ENCODE data around the gene DST.

Gene DST

DNA sequence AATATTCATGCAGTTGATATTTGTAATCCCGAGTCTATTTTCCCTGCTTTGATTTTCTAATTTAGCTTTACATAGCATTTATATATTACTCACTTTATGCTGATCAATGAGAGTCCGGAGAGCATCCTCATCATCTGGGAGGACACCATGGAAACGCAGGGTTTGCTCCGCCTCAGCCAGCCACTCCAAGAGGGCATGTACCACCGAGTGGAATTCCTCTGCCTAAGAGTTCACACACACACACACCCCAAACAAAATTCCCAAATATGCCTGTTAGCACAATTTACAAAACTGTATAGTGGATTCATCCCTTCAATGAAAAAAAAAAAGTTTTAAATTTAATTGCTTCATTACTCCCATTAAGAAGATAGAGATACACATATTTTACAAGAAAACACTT, 160.7 kb downstream of the DST start:
- no peak for DNase-seq (ENCODE audit: low spot score in 2 of 2)
- Mint-ChIP-seq H3K4me3 (no peak overlapping the region), H3K27ac (no peak overlapping the region), H3K4me1 (no peaks in the 10 kb centered on the region), H3K9me3 (peaks cover 6% of the 10 kb centered on the region), H3K27me3 (no peaks in the 10 kb centered on the region), H3K36me3 (no peaks in the 10 kb centered on the region)
- no peak for ATAC-seq (ENCODE audit: low read depth)

DNA sequence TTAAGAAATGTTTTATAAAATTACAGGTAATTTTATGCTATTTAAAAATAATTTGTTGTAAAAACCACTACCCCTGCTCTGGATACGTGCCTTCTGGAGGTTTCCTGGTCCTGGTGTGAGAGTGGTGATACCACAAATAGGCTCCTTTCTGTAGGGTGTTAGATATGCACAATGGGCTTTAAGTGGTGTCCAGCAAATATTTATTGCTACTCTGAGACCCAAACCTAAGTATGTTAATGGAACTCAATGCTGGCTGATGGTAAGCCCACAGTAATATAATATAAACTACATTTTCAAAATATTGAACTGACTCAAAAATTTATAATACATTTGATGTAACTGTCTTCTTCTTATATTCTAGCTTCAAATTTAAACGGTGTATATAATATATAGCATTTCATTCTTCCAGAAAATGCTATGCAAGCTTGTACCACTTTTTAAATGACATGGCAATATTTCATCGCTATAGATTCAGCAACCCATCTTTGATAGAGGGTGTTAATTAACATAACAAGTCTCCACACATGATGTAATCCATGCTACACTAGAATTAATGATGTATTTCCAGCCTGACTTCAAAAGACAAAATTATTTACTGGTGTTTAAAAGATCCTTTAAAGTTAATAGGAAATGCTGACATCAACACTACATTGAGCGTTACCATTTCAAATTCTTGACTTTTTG, 161.9 kb downstream of the DST start:
- ATAC-seq (ENCODE audit: low read depth) = no peak
- H3K27me3 Mint-ChIP-seq = no peaks in the 10 kb centered on the region
- DNase-seq (ENCODE audit: low spot score in 2 of 2) = no peak
- H3K9me3 Mint-ChIP-seq = peaks cover 6% of the 10 kb centered on the region
- no peaks in the 10 kb centered on the region for H3K4me1 Mint-ChIP-seq
- H3K27ac Mint-ChIP-seq = no peak overlapping the region
- no peak overlapping the region for H3K4me3 Mint-ChIP-seq
- no peaks in the 10 kb centered on the region for H3K36me3 Mint-ChIP-seq

- DNase-seq (ENCODE audit: low spot score in 2 of 2) = no peak
- Mint-ChIP-seq H3K36me3 (no peaks in the 10 kb centered on the region), H3K27ac (no peak overlapping the region), H3K27me3 (no peaks in the 10 kb centered on the region), H3K4me3 (no peak overlapping the region), H3K4me1 (no peaks in the 10 kb centered on the region), H3K9me3 (peaks cover 6% of the 10 kb centered on the region)
- no peak for ATAC-seq (ENCODE audit: low read depth)
Measured at GRCh38 chr6:56480246-56480645, 162.4 kb downstream of the DST start.

- H3K9me3 Mint-ChIP-seq = peaks cover 6% of the 10 kb centered on the region
- H3K27me3 Mint-ChIP-seq = no peaks in the 10 kb centered on the region
- no peaks in the 10 kb centered on the region for H3K36me3 Mint-ChIP-seq
- ATAC-seq (ENCODE audit: low read depth) (no peak), DNase-seq (ENCODE audit: low spot score in 2 of 2) (no peak)
- no peak overlapping the region for H3K4me3 Mint-ChIP-seq
- no peaks in the 10 kb centered on the region for H3K4me1 Mint-ChIP-seq
- H3K27ac Mint-ChIP-seq = no peak overlapping the region
Measured at GRCh38 chr6:56479381-56479780, 163.3 kb downstream of the DST start.

DNA sequence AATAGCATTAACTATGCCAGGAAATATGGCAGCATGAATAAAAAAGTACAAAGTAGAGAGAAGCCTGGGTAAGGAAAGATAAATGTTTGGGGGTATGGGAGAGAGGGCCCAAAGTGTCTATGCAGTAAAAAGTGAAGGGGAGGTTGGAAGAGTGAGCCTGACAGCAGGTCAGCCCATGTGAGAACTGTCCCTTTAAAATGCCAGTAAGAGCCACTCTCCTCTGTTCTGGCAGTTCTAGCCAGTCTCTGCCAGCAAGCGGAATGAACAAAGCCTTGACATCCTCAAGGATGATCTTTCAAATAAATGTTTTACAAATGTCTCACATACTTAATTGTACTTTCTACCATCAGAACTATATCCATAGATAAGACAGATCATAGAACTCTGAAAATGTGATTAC, 164.5 kb downstream of the DST start:
- no peak for ATAC-seq (ENCODE audit: low read depth)
- DNase-seq (ENCODE audit: low spot score in 2 of 2) = no peak
- H3K4me1 Mint-ChIP-seq = no peaks in the 10 kb centered on the region
- H3K27ac Mint-ChIP-seq = no peak overlapping the region
- H3K9me3 Mint-ChIP-seq = peaks cover 6% of the 10 kb centered on the region
- H3K36me3 Mint-ChIP-seq = no peaks in the 10 kb centered on the region
- no peaks in the 10 kb centered on the region for H3K27me3 Mint-ChIP-seq
- H3K4me3 Mint-ChIP-seq = no peak overlapping the region

GRCh38 chr6:56477241-56477640, 165.4 kb downstream of the DST start:
- DNase-seq (ENCODE audit: low spot score in 2 of 2) (no peak), ATAC-seq (ENCODE audit: low read depth) (no peak)
- Mint-ChIP-seq H3K27ac (no peak overlapping the region), H3K4me1 (no peaks in the 10 kb centered on the region), H3K4me3 (no peak overlapping the region), H3K36me3 (no peaks in the 10 kb centered on the region), H3K27me3 (no peaks in the 10 kb centered on the region), H3K9me3 (peaks cover 6% of the 10 kb centered on the region)

- H3K27me3 Mint-ChIP-seq = no peaks in the 10 kb centered on the region
- no peak overlapping the region for H3K4me3 Mint-ChIP-seq
- no peaks in the 10 kb centered on the region for H3K36me3 Mint-ChIP-seq
- ATAC-seq (ENCODE audit: low read depth) (no peak), DNase-seq (ENCODE audit: low spot score in 2 of 2) (no peak)
- H3K27ac Mint-ChIP-seq = no peak overlapping the region
- peaks cover 6% of the 10 kb centered on the region for H3K9me3 Mint-ChIP-seq
- no peaks in the 10 kb centered on the region for H3K4me1 Mint-ChIP-seq
Measured at GRCh38 chr6:56475736-56476457, 166.8 kb downstream of the DST start.

DNA sequence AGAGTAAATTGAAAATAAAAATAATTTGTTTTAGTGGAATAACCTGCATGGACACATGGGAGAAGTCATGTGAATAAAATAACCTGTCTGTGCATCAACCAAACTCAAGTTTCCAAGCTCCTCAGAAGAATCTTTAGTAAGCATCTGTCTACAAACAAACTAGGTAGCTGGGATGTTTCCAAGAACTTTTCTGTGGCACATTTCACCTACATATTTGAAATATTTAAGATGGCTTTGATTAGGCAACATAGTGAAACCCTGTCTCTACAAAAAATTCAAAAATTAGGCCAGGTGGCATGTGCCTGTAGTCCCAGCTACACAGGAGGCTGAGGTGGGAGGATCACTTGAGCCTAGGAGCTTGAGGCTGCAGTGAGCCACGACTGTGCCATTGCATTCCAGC, 168.2 kb downstream of the DST start:
- H3K9me3 Mint-ChIP-seq = peaks cover 6% of the 10 kb centered on the region
- ATAC-seq (ENCODE audit: low read depth) = no peak

DNA sequence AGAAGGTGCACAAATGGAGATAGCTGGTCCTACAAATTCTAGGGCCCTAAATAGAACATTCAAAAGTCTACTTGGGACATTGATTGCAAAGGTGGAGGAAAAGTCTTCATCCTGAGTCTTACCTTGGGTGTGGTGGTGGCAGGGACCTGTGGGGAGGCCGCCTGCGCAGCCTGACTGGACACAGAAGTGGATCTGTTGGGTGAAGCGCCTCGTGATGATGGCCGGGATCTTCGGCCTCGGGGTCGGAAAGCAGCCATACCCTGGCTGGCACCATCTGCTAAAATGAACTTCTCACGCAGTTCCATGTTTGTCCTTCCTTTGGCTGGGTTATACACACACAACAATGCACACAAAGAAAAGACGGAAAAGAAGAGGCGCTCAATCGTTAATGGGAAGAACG, 179.2 kb downstream of the DST start:
- H3K36me3 Mint-ChIP-seq = no peaks in the 10 kb centered on the region
- no peaks in the 10 kb centered on the region for H3K4me1 Mint-ChIP-seq
- DNase-seq (ENCODE audit: low spot score in 2 of 2) (no peak), ATAC-seq (ENCODE audit: low read depth) (no peak)
- no peak overlapping the region for H3K4me3 Mint-ChIP-seq
- no peak overlapping the region for H3K27ac Mint-ChIP-seq
- no peaks in the 10 kb centered on the region for H3K27me3 Mint-ChIP-seq
- no peaks in the 10 kb centered on the region for H3K9me3 Mint-ChIP-seq

More for the DNA sequence above, 168.2 kb downstream of the DST start:
- Mint-ChIP-seq H3K4me3 (no peak overlapping the region), H3K27me3 (no peaks in the 10 kb centered on the region), H3K36me3 (no peaks in the 10 kb centered on the region), H3K4me1 (no peaks in the 10 kb centered on the region), H3K27ac (no peak overlapping the region)
- no peak for DNase-seq (ENCODE audit: low spot score in 2 of 2)

GRCh38 chr6:56459030-56459805, 183.5 kb downstream of the DST start:
- H3K4me3 Mint-ChIP-seq = no peak overlapping the region
- H3K4me1 Mint-ChIP-seq = no peaks in the 10 kb centered on the region
- no peaks in the 10 kb centered on the region for H3K36me3 Mint-ChIP-seq
- DNase-seq (ENCODE audit: low spot score in 2 of 2) (no peak), ATAC-seq (ENCODE audit: low read depth) (no peak)
- H3K27ac Mint-ChIP-seq = no peak overlapping the region
- no peaks in the 10 kb centered on the region for H3K27me3 Mint-ChIP-seq
- H3K9me3 Mint-ChIP-seq = no peaks in the 10 kb centered on the region

- Mint-ChIP-seq H3K27me3 (no peaks in the 10 kb centered on the region), H3K9me3 (no peaks in the 10 kb centered on the region), H3K4me1 (no peaks in the 10 kb centered on the region), H3K27ac (no peak overlapping the region), H3K36me3 (no peaks in the 10 kb centered on the region), H3K4me3 (no peak overlapping the region)
- DNase-seq (ENCODE audit: low spot score in 2 of 2) (no peak), ATAC-seq (ENCODE audit: low read depth) (no peak)
Measured at GRCh38 chr6:56458324-56458884, 184.3 kb downstream of the DST start.

DNA sequence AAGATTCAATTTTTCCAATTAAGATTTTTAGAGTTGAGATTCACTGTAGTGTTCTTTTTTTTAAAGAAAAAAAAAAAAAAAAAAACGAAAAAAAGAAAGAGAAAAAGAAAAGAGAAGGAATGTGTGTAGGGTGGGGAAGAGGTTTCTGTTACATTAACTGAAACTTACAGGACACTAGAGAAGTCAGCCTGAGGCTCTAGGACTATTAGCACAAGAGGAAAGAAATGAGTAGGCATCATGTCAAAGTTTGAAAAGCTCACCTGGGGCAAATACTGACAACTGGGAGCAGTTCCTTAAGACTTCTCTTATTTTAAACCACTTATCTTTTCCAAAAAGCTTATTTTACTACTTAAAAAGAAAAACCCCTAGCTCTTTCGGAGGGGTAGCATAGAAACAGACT, 185.9 kb downstream of the DST start:
- H3K4me1 Mint-ChIP-seq = no peaks in the 10 kb centered on the region
- H3K4me3 Mint-ChIP-seq = no peak overlapping the region
- ATAC-seq (ENCODE audit: low read depth) (no peak), DNase-seq (ENCODE audit: low spot score in 2 of 2) (no peak)
- H3K27ac Mint-ChIP-seq = no peak overlapping the region
- H3K27me3 Mint-ChIP-seq = no peaks in the 10 kb centered on the region
- no peaks in the 10 kb centered on the region for H3K36me3 Mint-ChIP-seq
- no peaks in the 10 kb centered on the region for H3K9me3 Mint-ChIP-seq

DNA sequence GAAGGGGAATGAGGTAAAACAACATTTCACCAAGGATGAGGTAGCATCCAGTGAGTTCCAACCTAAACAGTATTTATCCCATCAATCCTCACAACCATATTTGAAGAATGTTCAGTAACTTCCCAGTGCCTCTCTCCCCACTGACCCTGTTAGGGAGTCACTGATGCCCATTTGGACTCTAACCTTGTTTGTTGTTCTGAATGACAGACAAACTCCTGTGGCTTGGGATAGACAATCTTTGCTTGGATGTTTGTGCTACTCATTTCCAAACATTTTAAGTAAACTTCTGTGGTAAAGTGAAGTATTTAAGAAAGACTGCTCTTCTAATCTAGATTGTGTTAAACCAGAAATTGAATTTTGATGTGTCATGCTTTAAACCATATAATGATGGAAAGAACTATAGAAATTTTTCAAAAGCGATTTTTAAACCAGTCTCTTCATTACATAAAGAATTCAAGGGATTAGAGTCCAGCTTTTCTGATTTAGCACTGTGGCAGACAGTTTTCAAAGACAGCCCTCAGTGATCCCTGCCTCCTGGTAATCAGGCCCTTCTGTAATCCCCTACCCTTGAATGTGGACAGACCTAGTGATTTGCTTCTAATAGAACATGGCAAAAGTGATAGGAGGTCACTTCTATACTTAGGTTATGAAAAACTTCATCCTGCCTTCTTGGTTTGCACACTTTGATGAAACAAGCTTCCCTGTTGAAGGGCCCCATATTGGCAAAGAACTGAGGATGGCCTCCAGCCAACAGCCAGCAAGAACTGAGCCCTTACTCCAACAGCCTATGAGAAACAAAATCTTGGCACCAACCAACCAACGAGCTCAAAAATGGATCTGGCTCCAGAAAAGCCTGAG, 191.6 kb downstream of the DST start:
- Mint-ChIP-seq H3K36me3 (no peaks in the 10 kb centered on the region), H3K27me3 (no peaks in the 10 kb centered on the region), H3K4me3 (no peak overlapping the region), H3K27ac (no peak overlapping the region), H3K4me1 (no peaks in the 10 kb centered on the region), H3K9me3 (no peaks in the 10 kb centered on the region)
- ATAC-seq (ENCODE audit: low read depth) = no peak
- DNase-seq (ENCODE audit: low spot score in 2 of 2) = no peak
